RWPE2 (cell line): ENCODE results near the gene TRAF5.

Source experiments
- ATAC-seq: fragments of 200-7000 bp; cut with Tn5 transposase; 3 replicates; pipeline ENCODE4 v1.9.1; 2021; ENCODE audit warnings: low read depth
- DNase-seq: peaks from one replicate; pipeline ENCODE4 v3.0.0-alpha.2; 2020; ENCODE audit warnings: low spot score
- H3K27ac ChIP-seq: fragments of 450-650 bp; 2 replicates; pipeline ENCODE4 v1.5.1; 2017; ENCODE audit warnings: mild to moderate bottlenecking; ENCODE audit not compliant: poor library complexity, severe bottlenecking
- H3K27me3 ChIP-seq: fragments of 250-450 bp; sonication (Bioruptor Pico); 2 replicates; pipeline ENCODE4 v1.5.1; 2021; ENCODE audit warnings: mild to moderate bottlenecking, moderate library complexity; ENCODE audit not compliant: insufficient read depth, poor library complexity, severe bottlenecking
- H3K36me3 ChIP-seq: fragments of 250-450 bp; sonication (Bioruptor Pico); 2 replicates; pipeline ENCODE4 v1.5.1; 2020; ENCODE audit warnings: low read depth, mild to moderate bottlenecking, moderate library complexity
- H3K4me1 ChIP-seq: fragments of 250-450 bp; sonication (Bioruptor Pico); 2 replicates; pipeline ENCODE4 v1.5.1; 2021; ENCODE audit warnings: mild to moderate bottlenecking, moderate library complexity; ENCODE audit not compliant: insufficient read depth, poor library complexity, severe bottlenecking
- H3K4me3 ChIP-seq: fragments of 250-450 bp; sonication (Bioruptor Pico); 2 replicates; pipeline ENCODE4 v1.5.1; 2021; ENCODE audit warnings: mild to moderate bottlenecking, moderate library complexity; ENCODE audit not compliant: severe bottlenecking
- H3K9me3 ChIP-seq: fragments of 250-450 bp; sonication (Bioruptor Pico); 2 replicates; pipeline ENCODE4 v1.5.1; 2021; ENCODE audit warnings: mild to moderate bottlenecking, moderate library complexity; ENCODE audit not compliant: severe bottlenecking
- CTCF ChIP-seq: fragments of 450-650 bp; IDR thresholded peaks from one replicate; pipeline ENCODE4 v1.5.1; 2017; ENCODE audit warnings: mild to moderate bottlenecking, moderate library complexity; ENCODE audit not compliant: poor library complexity, severe bottlenecking

TRAF5 gene

GRCh38 chr1:211361202-211361601 is 34.6 kb downstream of the TRAF5 start:
- TF ChIP-seq CTCF: no peak
- Histone ChIP-seq H3K4me3 (no peak overlapping the region), H3K27me3 (no peaks in the 10 kb centered on the region), H3K4me1 (no peaks in the 10 kb centered on the region), H3K36me3 (no peaks in the 10 kb centered on the region), H3K27ac (no peak overlapping the region), H3K9me3 (no peaks in the 10 kb centered on the region)
- no peak for DNase-seq
- no peak for ATAC-seq

- Histone ChIP-seq H3K4me1 (peaks cover 7% of the 10 kb centered on the region), H3K36me3 (no peaks in the 10 kb centered on the region), H3K9me3 (no peaks in the 10 kb centered on the region), H3K4me3 (no peak overlapping the region), H3K27me3 (no peaks in the 10 kb centered on the region), H3K27ac (no peak overlapping the region)
- ATAC-seq (no peak), DNase-seq (no peak)
- no peak for TF ChIP-seq CTCF
Observed at GRCh38 chr1:211369640-211370039, 43.0 kb downstream of the TRAF5 start.

GRCh38 chr1:211370669-211371068 is 44.0 kb downstream of the TRAF5 start:
- DNase-seq (no peak), ATAC-seq (no peak)
- Histone ChIP-seq H3K9me3 (no peaks in the 10 kb centered on the region), H3K4me1 (peaks cover 7% of the 10 kb centered on the region), H3K4me3 (no peak overlapping the region), H3K27ac (peak overlapping the region; percentile 63), H3K27me3 (no peaks in the 10 kb centered on the region), H3K36me3 (no peaks in the 10 kb centered on the region)
- no peak for TF ChIP-seq CTCF

GRCh38 chr1:211371406-211372105 is 44.9 kb downstream of the TRAF5 start:
- ATAC-seq: peak; percentile 76
- H3K4me1 ChIP-seq: peaks cover 7% of the 10 kb centered on the region
- H3K4me3 ChIP-seq: no peak overlapping the region
- no peaks in the 10 kb centered on the region for H3K36me3 ChIP-seq
- no peaks in the 10 kb centered on the region for H3K9me3 ChIP-seq
- peak overlapping the region; percentile 63 for H3K27ac ChIP-seq
- DNase-seq: no peak
- H3K27me3 ChIP-seq: no peaks in the 10 kb centered on the region
- TF ChIP-seq CTCF: no peak

GRCh38 chr1:211372463-211372862 is 45.8 kb downstream of the TRAF5 start:
- Histone ChIP-seq H3K4me1 (peaks cover 7% of the 10 kb centered on the region), H3K4me3 (no peak overlapping the region), H3K36me3 (no peaks in the 10 kb centered on the region), H3K27me3 (no peaks in the 10 kb centered on the region), H3K9me3 (no peaks in the 10 kb centered on the region), H3K27ac (peak overlapping the region; percentile 63)
- ATAC-seq (no peak), DNase-seq (no peak)
- TF ChIP-seq CTCF: no peak
